Lower leg skin (tissue), 4 donors: ENCODE data around the gene SLC45A3. TPM values are rescaled to one million over a fixed set of nuclear protein-coding genes. Genes with fewer than 3 reads are reported as not detected.

ENCODE experiments used
- DNase-seq, 2 donors: peaks; one replicate each; pipeline ENCODE4 v3.0.0-alpha.2; 2019; ENCODE audit warnings: low spot score in 2 of 2
- H3K4me3 ChIP-seq: fragments of 200-600 bp; sonication (generic); 2 replicates; pipeline ENCODE4 v1.5.1; 2017; ENCODE audit warnings: mild to moderate bottlenecking, low read depth; ENCODE audit not compliant: poor library complexity, severe bottlenecking
- CTCF ChIP-seq, 3 donors: fragments of 450-650 bp; IDR thresholded peaks; one replicate each; pipeline ENCODE4 v1.5.1; 2016; ENCODE audit warnings: antibody characterized with exemption in 3 of 3, mild to moderate bottlenecking in 3 of 3, moderate library complexity in 2 of 3
- POLR2A ChIP-seq, 2 donors: fragments of 450-650 bp; IDR thresholded peaks; one replicate each; pipeline ENCODE4 v1.6.1; 2016 to 2017; ENCODE audit warnings: antibody characterized with exemption in 2 of 2, mild to moderate bottlenecking in 1 of 2, moderate library complexity in 1 of 2
- WGBS, 2 donors: methylation state at CpG; one replicate each; pipeline ENCODE4 v1.1.5; 2018; 5-methylcytosine and 5-hydroxymethylcytosine counted together
- intact Hi-C: fragments of 100-400 bp; cut with DNase I; formaldehyde crosslinking; loops from one replicate; pipeline ENCODE4 v1.15.0; 2023; ENCODE audit warnings: low total_unique reads
- total RNA-seq, 4 donors: library from RNA; depleted of rRNA; stranded (reverse); fragments of >200 nt; gene quantifications; one replicate each; pipeline ENCODE4 v1.1.0, GENCODE V29; 2016

SLC45A3 gene
- total RNA-seq, 4 donors from 2014 or later, result 1.9 to 5.1 (median 3.1) TPM

GRCh38 chr1:205665201-205666045 lies 14.9 kb downstream of the SLC45A3 start:
- no peak overlapping the region for H3K4me3 ChIP-seq
- TF ChIP-seq POLR2A (IDR thresholded peaks at IDR 0.05), result no peak
- WGBS, 2 donors, result 65 to 81% methylated on average over 8 to 9 of the region's 9 CpGs

DNA sequence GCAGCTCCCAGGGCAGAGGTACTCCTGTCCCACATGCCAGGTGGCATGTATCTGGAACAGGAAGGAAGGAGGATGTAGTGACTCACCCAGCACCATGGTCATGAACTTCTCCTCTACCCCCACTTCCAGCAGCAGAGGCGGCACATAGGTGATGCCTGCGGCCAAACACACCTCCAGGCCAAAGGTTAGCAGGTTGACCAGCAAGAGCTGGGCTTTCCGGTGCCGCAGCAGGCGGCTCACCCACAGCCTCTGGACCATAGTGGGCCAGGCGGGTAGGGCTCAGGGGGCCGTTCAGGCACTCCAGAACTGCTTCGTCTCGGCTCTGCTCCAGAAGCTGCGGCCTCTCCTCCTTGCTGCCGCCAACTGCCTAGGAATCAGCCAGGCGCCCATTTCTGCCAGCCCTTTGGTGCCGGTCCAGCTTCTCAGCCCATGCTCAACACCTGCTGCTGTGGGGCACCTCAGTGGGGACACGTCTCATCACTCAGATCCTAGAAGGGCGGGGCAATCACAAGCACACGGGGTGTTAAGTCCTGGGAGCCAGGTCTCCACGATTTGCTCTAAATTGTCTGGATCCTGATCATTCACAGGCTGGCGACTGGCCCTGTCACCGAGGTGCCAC lies 15.8 kb downstream of the SLC45A3 start:
- H3K4me3 ChIP-seq, result no peak overlapping the region
- TF ChIP-seq CTCF (IDR thresholded peaks at IDR 0.05), result no peak
- TF ChIP-seq POLR2A (IDR thresholded peaks at IDR 0.05), result no peak
- WGBS, 2 donors, result 42 to 44% methylated on average over 18 to 19 of the region's 19 CpGs
- no peak for DNase-seq
- intact Hi-C loops, result no loop called here

More at GRCh38 chr1:205665201-205666045, 14.9 kb downstream of the SLC45A3 start:
- intact Hi-C loops, result no loop called here
- no peak for DNase-seq

- H3K4me3 ChIP-seq, result no peak overlapping the region
- WGBS, 2 donors, result 85 to 90% methylated on average over 14 to 18 of the region's 18 CpGs
- no peak for TF ChIP-seq CTCF (IDR thresholded peaks at IDR 0.05)
- no peak for TF ChIP-seq POLR2A (IDR thresholded peaks at IDR 0.05)
- intact Hi-C loops, result no loop called here
- DNase-seq, result no peak
Measured at GRCh38 chr1:205663286-205663936, 16.9 kb downstream of the SLC45A3 start.

- TF ChIP-seq CTCF (IDR thresholded peaks at IDR 0.05), result no peak
- no peak overlapping the region for H3K4me3 ChIP-seq
- intact Hi-C loops, result no loop called here
- WGBS, 2 donors, result 84 to 85% methylated on average over 14 to 24 of the region's 24 CpGs
- DNase-seq, result no peak
Measured at GRCh38 chr1:205662791-205663190, 17.5 kb downstream of the SLC45A3 start.

GRCh38 chr1:205662135-205662738 lies 18.1 kb downstream of the SLC45A3 start:
- no peak for DNase-seq
- H3K4me3 ChIP-seq, result no peak overlapping the region
- intact Hi-C loops, result no loop called here
- TF ChIP-seq POLR2A (IDR thresholded peaks at IDR 0.05) (no peak), CTCF (IDR thresholded peaks at IDR 0.05) (no peak)
- 61 to 62% methylated on average over 13 to 15 of the region's 15 CpGs for WGBS, 2 donors
